Endometrial microvascular endothelial cells (primary cell): ENCODE data around the gene SLC12A2. TPM values are rescaled to one million over a fixed set of nuclear protein-coding genes. Genes with fewer than 3 reads are reported as not detected.

Experiments
- in situ Hi-C: cut with HindIII; loops from 2 replicates; pipeline ENCODE4 v1.10.0; 2017; ENCODE audit warnings: low sequenced_read_pairs, low pct_unique_long_range_greater_than_20kb; ENCODE audit errors: inconsistent ontology term
- total RNA-seq: library from RNA; depleted of rRNA; stranded (reverse); fragments of >200 nt; gene quantifications from one replicate; pipeline ENCODE4 v1.2.3, GENCODE V29; 2015; ENCODE audit errors: inconsistent ontology term

Gene SLC12A2
- total RNA-seq, 1 donor from 2014 or later = 24.2 TPM

DNA sequence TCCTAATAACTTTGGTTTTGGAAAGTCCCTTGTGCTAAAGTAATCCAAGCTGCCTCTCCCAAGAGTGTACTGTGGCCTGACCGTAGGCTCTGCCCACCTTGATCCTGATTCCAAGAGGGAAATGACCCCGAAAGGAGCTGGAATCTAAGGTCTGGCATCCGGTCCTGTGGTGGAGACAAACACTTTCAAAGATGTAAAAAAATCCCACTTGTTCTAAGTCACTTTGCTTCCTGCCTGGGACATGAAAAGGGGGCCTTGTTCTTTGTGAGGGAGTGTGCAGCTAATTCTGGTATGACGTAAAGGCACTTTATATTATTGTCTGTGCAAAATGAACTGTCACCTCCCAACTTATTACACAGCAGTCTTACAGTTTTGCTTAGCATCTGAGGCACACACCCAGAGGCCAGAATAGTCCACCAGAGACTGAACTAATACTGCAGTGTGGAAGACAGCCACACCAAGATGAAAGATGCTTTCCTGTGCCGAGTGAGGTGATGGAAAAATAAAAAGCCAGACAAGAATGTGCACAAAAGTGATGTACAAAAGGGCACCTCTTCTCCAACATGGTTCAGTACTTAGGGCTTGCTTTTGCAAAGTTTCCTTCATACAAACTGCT is 128.7 kb downstream of the SLC12A2 start:
- in situ Hi-C loops = no loop called here

- in situ Hi-C loops = no loop called here
Measured at GRCh38 chr5:128213340-128213739, 129.8 kb downstream of the SLC12A2 start.

DNA sequence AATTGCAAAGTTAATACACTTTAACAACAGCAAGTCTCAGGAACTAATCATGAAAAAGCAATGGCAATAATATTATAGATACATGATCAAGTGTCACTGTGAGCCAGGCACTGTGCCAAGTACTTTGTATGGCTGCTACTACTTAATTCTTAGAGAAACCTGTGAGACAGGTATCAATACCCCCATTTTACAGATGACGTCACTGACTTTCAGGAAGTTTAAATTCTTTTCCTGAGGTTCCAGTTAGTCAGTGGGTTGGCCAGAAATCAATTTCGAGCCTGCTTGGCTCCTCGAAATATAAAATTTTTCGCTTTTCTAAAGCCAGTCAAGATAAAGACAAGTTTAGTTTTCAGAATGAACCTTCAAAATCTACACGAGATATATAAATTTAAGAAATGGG is 130.3 kb downstream of the SLC12A2 start:
- in situ Hi-C loops = no loop called here

DNA sequence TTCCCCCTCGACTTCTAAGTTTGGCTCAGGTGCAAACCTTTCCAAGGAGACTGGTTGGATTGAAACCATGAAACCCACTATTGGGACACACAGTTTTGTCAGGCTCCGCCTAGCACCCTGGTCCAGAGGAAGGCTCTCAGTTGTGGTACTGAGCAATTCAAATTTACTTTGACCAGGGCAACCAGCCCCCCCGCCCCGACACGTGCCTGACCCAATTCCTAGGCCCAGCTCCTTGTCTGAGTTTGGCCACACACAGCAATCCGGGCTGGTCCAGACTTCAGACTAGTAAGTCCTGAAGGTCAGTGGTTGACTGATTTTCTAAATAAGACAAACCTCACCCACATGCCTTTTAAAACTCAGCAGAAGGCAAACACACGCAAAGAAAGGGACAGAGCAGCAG is 132.7 kb downstream of the SLC12A2 start:
- in situ Hi-C loops = no loop called here

DNA sequence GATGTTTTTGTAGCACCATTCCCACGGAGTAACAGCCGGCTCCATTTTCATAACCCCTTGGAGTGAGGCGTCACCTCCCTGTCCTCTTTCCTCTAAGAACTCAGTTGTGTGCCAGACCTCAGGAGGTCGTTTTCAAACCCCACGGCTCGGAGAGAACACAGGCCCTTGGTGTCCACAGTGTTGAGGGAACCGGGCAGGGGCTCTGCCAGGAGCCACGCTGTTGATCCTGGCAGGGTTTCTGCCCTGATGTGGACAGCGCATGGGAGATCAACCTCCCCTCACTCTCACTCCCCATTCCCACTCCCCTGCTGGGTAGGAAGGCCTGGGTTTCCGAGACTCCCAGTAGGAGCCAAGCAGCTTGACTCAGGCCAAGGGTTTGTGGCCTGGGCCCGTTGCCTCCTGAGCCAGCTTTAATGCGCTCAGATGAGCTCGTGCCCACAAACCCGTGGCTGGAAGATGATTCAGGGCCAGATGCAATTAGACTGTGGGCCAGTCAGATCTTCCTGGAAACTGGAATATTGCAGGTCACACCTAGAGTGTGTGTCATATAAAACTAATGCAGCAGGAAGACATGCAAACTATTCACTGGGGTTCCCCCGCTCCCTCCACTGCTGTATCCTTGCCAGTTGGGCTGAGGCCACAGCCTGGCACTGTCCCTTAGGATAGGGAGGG is 133.4 kb downstream of the SLC12A2 start:
- in situ Hi-C loops = no loop called here

DNA sequence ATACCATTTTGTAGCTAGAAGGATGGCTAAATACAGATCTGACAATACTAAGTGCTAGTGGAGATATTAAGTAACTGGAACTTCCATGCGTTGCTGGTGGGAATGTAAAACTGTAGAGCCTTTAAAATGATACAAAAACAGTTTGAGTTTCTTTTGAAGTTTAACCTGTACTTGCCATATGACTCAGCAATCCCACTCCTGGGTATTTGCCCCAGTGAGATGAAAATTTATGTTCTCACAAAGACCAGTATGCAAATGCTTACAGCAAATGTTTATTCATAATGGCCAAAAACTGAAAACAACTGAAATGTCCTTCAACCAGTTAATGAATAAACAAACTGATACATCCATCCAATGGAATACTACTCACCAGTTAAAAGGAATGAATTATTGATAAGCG is 137.3 kb downstream of the SLC12A2 start:
- in situ Hi-C loops = no loop called here

GRCh38 chr5:128224336-128224735 is 140.8 kb downstream of the SLC12A2 start:
- in situ Hi-C loops = no loop called here

DNA sequence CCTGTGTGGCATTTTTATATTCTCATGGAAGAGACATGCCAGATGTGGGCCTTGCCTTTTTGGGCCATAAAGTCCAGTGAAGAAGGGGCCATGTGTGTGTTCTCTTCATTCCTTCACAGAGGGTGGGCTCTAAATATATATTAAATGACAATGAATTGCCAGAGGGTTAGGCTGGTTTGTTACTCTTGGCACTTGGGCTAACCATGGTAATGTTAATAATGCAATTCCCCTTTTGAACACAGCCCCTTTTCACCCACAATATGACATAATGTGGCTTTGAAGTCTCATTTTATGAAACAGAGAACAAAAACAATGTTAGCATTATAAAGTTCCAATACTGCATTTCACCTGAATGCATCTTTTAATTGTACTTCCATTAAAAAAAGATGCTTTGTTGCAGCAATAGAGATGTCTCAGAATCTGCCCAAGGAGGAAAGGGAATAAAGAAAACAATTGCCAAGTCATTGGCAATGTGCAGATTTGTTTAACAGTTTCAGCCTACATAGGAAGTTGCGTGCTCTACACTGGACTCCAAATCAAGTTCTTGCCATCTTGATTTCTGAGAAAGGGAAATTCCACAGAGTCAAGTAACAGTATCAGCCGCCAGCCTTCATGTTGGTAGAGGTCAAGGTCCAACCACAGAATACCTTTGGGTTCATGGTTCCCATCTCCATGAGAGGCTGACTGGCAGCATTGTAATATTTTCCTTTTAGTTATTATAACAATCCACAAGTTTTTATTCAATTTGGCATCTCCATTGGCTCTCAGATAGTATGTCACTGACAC is 141.9 kb downstream of the SLC12A2 start:
- in situ Hi-C loops = no loop called here

GRCh38 chr5:128228008-128228407 is 144.4 kb downstream of the SLC12A2 start:
- in situ Hi-C loops = no loop called here

GRCh38 chr5:128228521-128228920 is 145.0 kb downstream of the SLC12A2 start:
- in situ Hi-C loops = no loop called here

GRCh38 chr5:128234928-128235641 is 151.5 kb downstream of the SLC12A2 start:
- in situ Hi-C loops = no loop called here

- in situ Hi-C loops = no loop called here
Measured at GRCh38 chr5:128236334-128236733, 152.8 kb downstream of the SLC12A2 start.

GRCh38 chr5:128237000-128237399 is 153.4 kb downstream of the SLC12A2 start:
- in situ Hi-C loops = no loop called here

GRCh38 chr5:128237546-128237945 is 154.0 kb downstream of the SLC12A2 start:
- in situ Hi-C loops = no loop called here
